H1 (cell line): ENCODE data around the gene DHX38. TPM values are rescaled to one million over a fixed set of nuclear protein-coding genes. Genes with fewer than 3 reads are reported as not detected.

Experiments used
- SIN3A ChIP-seq, 2 experiments: IDR thresholded peaks in 1 of 2; conservative IDR thresholded peaks in 1 of 2; 2 replicates each; pipeline ENCODE4 v1.6.1; 2011 to 2012; ENCODE audit warnings: low read length in 2 of 2, improper control_type of control experiment in 1 of 2, low read depth in 1 of 2, mild to moderate bottlenecking in 1 of 2
- polyA plus RNA-seq, 7 experiments: library from polyadenylated mRNA; depleted of rRNA in 3 of 7; stranded (reverse) in 5 of 7; unstranded in 2 of 7; fragments of >200 nt in 5 of 7; fragments of 200-250 nt in 2 of 7; gene quantifications; 1 replicate in 5 of 7; 2 replicates in 1 of 7; 4 replicates in 1 of 7; pipeline versions ENCODE4 v1.2.1 to v1.2.3, GENCODE V29; 2011 to 2013; ENCODE audit warnings: missing spikeins in 2 of 7, mixed read lengths in 2 of 7
- total RNA-seq: library from RNA; stranded (reverse); fragmentation: NEBNext Ultra II Directional; extraction: Animal tissue kit (Norgen Biotek cat#: 25700); gene quantifications from 2 replicates; pipeline ENCODE4 v1.2.1, GENCODE V29; 2021
- TF ChIP-seq, protein P1 (sequence below): fragments of 300-600 bp; sonication (generic); IDR thresholded peaks from 2 replicates; pipeline ENCODE4 v1.7.1; 2012; ENCODE audit warnings: low read length, moderate library complexity, mild to moderate bottlenecking, inconsistent platforms; ENCODE audit not compliant: insufficient replicate concordance

The DHX38 gene
- total and polyA plus RNA-seq, 2 of the 8 experiments (the other 6 are each of a cell fraction or from before 2014, with no cell fraction given): 27.3 to 53.5 TPM

- no peak for TF ChIP-seq SIN3A (conservative IDR thresholded peaks at IDR 0.05 in 1 of 2, IDR thresholded peaks at IDR 0.05 in 1 of 2; ENCODE audit: low read depth in 1 of 2, low read length in 2 of 2)
- TF ChIP-seq, protein P1, sequence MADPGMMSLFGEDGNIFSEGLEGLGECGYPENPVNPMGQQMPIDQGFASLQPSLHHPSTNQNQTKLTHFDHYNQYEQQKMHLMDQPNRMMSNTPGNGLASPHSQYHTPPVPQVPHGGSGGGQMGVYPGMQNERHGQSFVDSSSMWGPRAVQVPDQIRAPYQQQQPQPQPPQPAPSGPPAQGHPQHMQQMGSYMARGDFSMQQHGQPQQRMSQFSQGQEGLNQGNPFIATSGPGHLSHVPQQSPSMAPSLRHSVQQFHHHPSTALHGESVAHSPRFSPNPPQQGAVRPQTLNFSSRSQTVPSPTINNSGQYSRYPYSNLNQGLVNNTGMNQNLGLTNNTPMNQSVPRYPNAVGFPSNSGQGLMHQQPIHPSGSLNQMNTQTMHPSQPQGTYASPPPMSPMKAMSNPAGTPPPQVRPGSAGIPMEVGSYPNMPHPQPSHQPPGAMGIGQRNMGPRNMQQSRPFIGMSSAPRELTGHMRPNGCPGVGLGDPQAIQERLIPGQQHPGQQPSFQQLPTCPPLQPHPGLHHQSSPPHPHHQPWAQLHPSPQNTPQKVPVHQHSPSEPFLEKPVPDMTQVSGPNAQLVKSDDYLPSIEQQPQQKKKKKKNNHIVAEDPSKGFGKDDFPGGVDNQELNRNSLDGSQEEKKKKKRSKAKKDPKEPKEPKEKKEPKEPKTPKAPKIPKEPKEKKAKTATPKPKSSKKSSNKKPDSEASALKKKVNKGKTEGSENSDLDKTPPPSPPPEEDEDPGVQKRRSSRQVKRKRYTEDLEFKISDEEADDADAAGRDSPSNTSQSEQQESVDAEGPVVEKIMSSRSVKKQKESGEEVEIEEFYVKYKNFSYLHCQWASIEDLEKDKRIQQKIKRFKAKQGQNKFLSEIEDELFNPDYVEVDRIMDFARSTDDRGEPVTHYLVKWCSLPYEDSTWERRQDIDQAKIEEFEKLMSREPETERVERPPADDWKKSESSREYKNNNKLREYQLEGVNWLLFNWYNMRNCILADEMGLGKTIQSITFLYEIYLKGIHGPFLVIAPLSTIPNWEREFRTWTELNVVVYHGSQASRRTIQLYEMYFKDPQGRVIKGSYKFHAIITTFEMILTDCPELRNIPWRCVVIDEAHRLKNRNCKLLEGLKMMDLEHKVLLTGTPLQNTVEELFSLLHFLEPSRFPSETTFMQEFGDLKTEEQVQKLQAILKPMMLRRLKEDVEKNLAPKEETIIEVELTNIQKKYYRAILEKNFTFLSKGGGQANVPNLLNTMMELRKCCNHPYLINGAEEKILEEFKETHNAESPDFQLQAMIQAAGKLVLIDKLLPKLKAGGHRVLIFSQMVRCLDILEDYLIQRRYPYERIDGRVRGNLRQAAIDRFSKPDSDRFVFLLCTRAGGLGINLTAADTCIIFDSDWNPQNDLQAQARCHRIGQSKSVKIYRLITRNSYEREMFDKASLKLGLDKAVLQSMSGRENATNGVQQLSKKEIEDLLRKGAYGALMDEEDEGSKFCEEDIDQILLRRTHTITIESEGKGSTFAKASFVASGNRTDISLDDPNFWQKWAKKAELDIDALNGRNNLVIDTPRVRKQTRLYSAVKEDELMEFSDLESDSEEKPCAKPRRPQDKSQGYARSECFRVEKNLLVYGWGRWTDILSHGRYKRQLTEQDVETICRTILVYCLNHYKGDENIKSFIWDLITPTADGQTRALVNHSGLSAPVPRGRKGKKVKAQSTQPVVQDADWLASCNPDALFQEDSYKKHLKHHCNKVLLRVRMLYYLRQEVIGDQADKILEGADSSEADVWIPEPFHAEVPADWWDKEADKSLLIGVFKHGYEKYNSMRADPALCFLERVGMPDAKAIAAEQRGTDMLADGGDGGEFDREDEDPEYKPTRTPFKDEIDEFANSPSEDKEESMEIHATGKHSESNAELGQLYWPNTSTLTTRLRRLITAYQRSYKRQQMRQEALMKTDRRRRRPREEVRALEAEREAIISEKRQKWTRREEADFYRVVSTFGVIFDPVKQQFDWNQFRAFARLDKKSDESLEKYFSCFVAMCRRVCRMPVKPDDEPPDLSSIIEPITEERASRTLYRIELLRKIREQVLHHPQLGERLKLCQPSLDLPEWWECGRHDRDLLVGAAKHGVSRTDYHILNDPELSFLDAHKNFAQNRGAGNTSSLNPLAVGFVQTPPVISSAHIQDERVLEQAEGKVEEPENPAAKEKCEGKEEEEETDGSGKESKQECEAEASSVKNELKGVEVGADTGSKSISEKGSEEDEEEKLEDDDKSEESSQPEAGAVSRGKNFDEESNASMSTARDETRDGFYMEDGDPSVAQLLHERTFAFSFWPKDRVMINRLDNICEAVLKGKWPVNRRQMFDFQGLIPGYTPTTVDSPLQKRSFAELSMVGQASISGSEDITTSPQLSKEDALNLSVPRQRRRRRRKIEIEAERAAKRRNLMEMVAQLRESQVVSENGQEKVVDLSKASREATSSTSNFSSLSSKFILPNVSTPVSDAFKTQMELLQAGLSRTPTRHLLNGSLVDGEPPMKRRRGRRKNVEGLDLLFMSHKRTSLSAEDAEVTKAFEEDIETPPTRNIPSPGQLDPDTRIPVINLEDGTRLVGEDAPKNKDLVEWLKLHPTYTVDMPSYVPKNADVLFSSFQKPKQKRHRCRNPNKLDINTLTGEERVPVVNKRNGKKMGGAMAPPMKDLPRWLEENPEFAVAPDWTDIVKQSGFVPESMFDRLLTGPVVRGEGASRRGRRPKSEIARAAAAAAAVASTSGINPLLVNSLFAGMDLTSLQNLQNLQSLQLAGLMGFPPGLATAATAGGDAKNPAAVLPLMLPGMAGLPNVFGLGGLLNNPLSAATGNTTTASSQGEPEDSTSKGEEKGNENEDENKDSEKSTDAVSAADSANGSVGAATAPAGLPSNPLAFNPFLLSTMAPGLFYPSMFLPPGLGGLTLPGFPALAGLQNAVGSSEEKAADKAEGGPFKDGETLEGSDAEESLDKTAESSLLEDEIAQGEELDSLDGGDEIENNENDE: no peak
- TF ChIP-seq, all 59 proteins: peak for 0
Observed at GRCh38 chr16:72044825-72045359, 48.8 kb upstream of the DHX38 start (continued).
